Fibroblast of villous mesenchyme (primary cell): Measurements from ENCODE around the gene LYSMD3. TPM values are rescaled to one million over a fixed set of nuclear protein-coding genes. Genes with fewer than 3 reads are reported as not detected.

Experiments
- DNase-seq: peaks from one replicate; pipeline ENCODE4 v3.0.0-alpha.2; 2010; ENCODE audit warnings: low read depth
- H3K4me3 ChIP-seq: 2 replicates; pipeline ENCODE4 v1.5.1; 2011; ENCODE audit warnings: low read depth, mild to moderate bottlenecking, low read length
- CTCF ChIP-seq: IDR thresholded peaks from 2 replicates; pipeline ENCODE4 v1.5.1; 2012; ENCODE audit warnings: low read depth, mild to moderate bottlenecking, low read length; ENCODE audit not compliant: insufficient read depth
- total RNA-seq: library from RNA; depleted of rRNA; stranded (reverse); fragments of >200 nt; gene quantifications from 2 replicates; pipeline ENCODE4 v1.2.3, GENCODE V29; 2012

Gene LYSMD3
- total RNA-seq, 1 donor, result 28.1 TPM

- TF ChIP-seq CTCF, result no peak
- no peak for DNase-seq
- peak overlapping the region; percentile 82 for H3K4me3 ChIP-seq
Observed at GRCh38 chr5:90472783-90473395, 56.5 kb downstream of the LYSMD3 start.

Other genes with a start within 250 kb of the LYSMD3 start
- 7.1 and 15.5 TPM in 2 replicates for gene CETN3, start 119.8 kb downstream of the LYSMD3 start, total RNA-seq
- gene MBLAC2, start 54.8 kb downstream of the LYSMD3 start, total RNA-seq, result 5.5 and 6.9 TPM in 2 replicates
- gene POLR3G, start 54.7 kb downstream of the LYSMD3 start, total RNA-seq, result 4.5 and 5.2 TPM in 2 replicates
- under 0.01 and 0.43 TPM in 2 replicates for gene ADGRV1, start 29.2 kb upstream of the LYSMD3 start, total RNA-seq